Gastroesophageal sphincter (tissue), 4 donors: ENCODE measurements around the gene ATG7. TPM values are rescaled to one million over a fixed set of nuclear protein-coding genes. Genes with fewer than 3 reads are reported as not detected.

Experiments
- ATAC-seq: fragments of 150-250 bp; one replicate; pipeline ENCODE4 v1.9.1; 2016; ENCODE audit warnings: mild to moderate bottlenecking, moderate library complexity
- H3K27ac ChIP-seq, 4 donors: fragments of 200-600 bp; sonication (generic) in 3 of 4; 1 replicate in 3 of 4; 2 replicates in 1 of 4; pipeline ENCODE4 v1.5.1; 2016 to 2019
- H3K27me3 ChIP-seq: fragments of 200-600 bp; sonication (generic); one replicate; pipeline ENCODE4 v1.5.1; 2019
- H3K36me3 ChIP-seq, 2 donors: fragments of 200-600 bp; sonication (generic); one replicate each; pipeline ENCODE4 v1.5.1; 2019; ENCODE audit warnings: control low read depth in 1 of 2
- H3K4me1 ChIP-seq, 3 donors: fragments of 200-600 bp; sonication (generic); 1 replicate in 2 of 3; 2 replicates in 1 of 3; pipeline ENCODE4 v1.5.1; 2016 to 2019; ENCODE audit warnings: control low read depth in 2 of 3
- H3K4me3 ChIP-seq, 2 donors: fragments of 200-600 bp; sonication (generic); one replicate each; pipeline ENCODE4 v1.5.1; 2019; ENCODE audit warnings: mild to moderate bottlenecking in 1 of 2, moderate library complexity in 1 of 2
- H3K9me3 ChIP-seq, 3 donors: fragments of 200-600 bp; sonication (generic); one replicate each; pipeline ENCODE4 v1.5.1; 2017 to 2019; ENCODE audit warnings: control low read depth in 2 of 3
- EP300 ChIP-seq: sonication (generic); formaldehyde crosslinking; IDR thresholded peaks from one replicate; pipeline ENCODE4 v1.6.1; 2017; ENCODE audit warnings: antibody characterized with exemption, mild to moderate bottlenecking
- POLR2A ChIP-seq, 2 donors: fragments of 450-650 bp; IDR thresholded peaks; one replicate each; pipeline ENCODE4 v1.6.1; 2017; ENCODE audit warnings: antibody characterized with exemption in 2 of 2, mild to moderate bottlenecking in 2 of 2, moderate library complexity in 1 of 2
- POLR2AphosphoS5 ChIP-seq: sonication (generic); formaldehyde crosslinking; IDR thresholded peaks from one replicate; pipeline ENCODE4 v1.6.1; 2017; ENCODE audit warnings: antibody characterized with exemption
- WGBS, 2 donors: methylation state at CpG; one replicate each; pipeline ENCODE4 v1.1.5; 2018; ENCODE audit warnings: low coverage in 1 of 2; 5-methylcytosine and 5-hydroxymethylcytosine counted together
- total RNA-seq, 4 donors: library from RNA; depleted of rRNA; stranded (reverse); fragments of >200 nt; gene quantifications; one replicate each; pipeline ENCODE4 v1.1.0, GENCODE V29; 2016
- TF ChIP-seq, protein P1 (sequence below), 4 experiments: fragments of 200-600 bp in 2 of 4; fragments of 450-650 bp in 2 of 4; sonication (generic) in 1 of 4; IDR thresholded peaks; one replicate each; pipeline ENCODE4 v1.5.1; 2017 to 2019; ENCODE audit warnings: antibody characterized with exemption in 4 of 4, mild to moderate bottlenecking in 2 of 4, moderate library complexity in 2 of 4

Gene ATG7
- total RNA-seq, 4 donors from 2014 or later = 28.3 to 64.9 (median 36.5) TPM

DNA sequence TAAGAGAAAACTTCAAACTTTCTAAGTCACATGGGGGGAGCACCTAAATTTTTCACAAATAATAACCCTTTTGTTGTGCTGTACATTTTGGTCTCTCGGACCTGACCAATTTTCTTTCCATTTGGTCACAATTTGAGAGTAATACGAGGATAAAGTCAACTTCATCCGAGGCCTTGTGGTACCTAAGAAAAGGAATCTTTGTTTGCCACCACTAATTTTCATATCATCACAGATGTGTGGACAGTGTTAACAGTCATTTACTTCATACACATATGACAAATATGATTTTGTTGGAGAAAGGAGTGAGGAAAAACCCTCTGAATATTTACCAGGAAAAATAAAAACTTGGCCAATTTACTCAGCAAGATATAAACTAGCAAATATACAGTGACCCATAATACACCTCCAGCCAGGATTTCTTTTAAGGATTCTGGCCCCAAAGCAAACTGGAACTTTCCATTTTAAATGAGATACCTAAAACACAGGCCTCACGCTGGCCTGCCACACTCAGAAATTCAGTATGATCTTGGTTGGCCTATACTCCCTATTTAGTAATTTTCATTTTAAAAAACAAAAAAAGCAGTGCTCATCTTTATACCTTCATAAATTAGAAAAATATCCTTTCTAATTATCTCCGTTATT is 330.8 kb downstream of the ATG7 start:
- peaks cover 33 to 96% (median 48%) of the 10 kb centered on the region in 3 donors for H3K4me1 ChIP-seq
- WGBS, 2 donors = 62 to 81% methylated on average over 5 of the region's 5 CpGs

DNA sequence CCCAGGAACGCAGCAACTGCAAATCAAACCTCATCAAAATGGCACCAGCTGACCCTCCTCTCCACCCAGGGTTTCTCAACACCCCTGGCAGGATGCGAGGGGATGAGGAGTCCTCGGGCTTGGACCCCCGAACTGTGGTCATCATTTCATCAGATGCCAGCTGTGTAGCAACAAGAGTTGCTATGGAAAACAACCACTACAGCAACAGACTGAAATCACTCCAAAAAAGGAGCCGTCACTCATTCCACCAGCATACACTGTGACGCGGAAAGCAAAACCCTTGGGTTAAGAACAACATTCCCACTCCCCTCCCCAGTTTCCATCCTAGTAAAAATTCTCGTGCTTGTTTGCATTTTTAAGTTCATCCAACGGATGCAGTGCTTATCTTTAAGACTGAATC is 331.4 kb downstream of the ATG7 start:
- Histone ChIP-seq H3K36me3 (peaks cover 0 to 4% of the 10 kb centered on the region in 2 donors), H3K4me3 (no peak overlapping the region), H3K9me3 (no peaks in the 10 kb centered on the region), H3K27me3 (no peaks in the 10 kb centered on the region), H3K4me1 (peaks cover 30 to 96% (median 51%) of the 10 kb centered on the region in 3 donors), H3K27ac (peak overlapping the region; percentile 86 to 93 (median 90))
- TF ChIP-seq, protein P1, sequence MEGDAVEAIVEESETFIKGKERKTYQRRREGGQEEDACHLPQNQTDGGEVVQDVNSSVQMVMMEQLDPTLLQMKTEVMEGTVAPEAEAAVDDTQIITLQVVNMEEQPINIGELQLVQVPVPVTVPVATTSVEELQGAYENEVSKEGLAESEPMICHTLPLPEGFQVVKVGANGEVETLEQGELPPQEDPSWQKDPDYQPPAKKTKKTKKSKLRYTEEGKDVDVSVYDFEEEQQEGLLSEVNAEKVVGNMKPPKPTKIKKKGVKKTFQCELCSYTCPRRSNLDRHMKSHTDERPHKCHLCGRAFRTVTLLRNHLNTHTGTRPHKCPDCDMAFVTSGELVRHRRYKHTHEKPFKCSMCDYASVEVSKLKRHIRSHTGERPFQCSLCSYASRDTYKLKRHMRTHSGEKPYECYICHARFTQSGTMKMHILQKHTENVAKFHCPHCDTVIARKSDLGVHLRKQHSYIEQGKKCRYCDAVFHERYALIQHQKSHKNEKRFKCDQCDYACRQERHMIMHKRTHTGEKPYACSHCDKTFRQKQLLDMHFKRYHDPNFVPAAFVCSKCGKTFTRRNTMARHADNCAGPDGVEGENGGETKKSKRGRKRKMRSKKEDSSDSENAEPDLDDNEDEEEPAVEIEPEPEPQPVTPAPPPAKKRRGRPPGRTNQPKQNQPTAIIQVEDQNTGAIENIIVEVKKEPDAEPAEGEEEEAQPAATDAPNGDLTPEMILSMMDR (IDR thresholded peaks at IDR 0.05) = no peak
- TF ChIP-seq POLR2AphosphoS5 = no peak
- no peak for TF ChIP-seq EP300
- no peak for TF ChIP-seq POLR2A (IDR thresholded peaks at IDR 0.05)
- WGBS, 2 donors = 24 to 45% methylated on average over 4 to 6 of the region's 9 CpGs
- peak; percentile 62 for ATAC-seq

More for the DNA sequence above, 330.8 kb downstream of the ATG7 start:
- Histone ChIP-seq H3K9me3 (no peaks in the 10 kb centered on the region), H3K27ac (peak overlapping the region; percentile 86 to 93 (median 90)), H3K27me3 (no peaks in the 10 kb centered on the region), H3K36me3 (peaks cover 0 to 4% of the 10 kb centered on the region in 2 donors), H3K4me3 (no peak overlapping the region)
- TF ChIP-seq POLR2A (IDR thresholded peaks at IDR 0.05) (no peak), EP300 (no peak), POLR2AphosphoS5 (no peak)
- TF ChIP-seq, protein P1 (IDR thresholded peaks at IDR 0.05) = no peak
- no peak for ATAC-seq

DNA sequence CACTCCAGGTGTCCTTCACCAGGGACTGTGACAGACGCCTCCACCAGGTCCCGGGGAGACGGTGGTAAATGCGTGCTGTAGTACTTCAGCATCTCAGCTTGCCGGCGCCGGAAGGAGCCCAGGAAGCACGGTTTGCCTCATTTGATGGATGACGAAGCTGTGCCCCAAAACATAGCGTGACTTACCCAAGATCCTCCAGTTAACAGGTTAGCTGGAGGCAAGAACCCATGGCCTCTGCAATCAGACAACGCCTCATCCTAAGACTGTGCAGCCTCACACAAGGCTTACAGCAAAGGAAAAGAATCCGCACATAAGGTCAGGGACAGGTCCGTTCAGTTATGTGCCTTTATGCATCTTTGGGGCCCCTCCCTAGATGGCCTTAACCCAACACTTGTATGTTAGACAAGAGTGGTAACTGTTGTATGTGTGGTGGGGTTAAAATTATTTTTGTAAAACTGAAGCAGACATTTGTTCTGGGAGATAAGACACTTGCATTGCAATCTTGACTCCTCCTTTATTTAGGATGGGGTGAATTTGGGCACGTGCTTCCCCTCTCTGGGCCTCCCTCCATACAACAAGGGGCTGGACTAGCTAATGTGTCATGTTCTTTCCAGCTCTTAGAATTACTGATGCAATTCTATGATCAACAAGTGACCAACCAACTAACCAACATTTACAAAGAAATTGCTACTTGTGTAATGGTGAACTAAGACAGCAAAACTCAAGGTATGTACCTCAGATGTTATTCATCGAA is 332.1 kb downstream of the ATG7 start:
- Histone ChIP-seq H3K36me3 (peaks cover 0 to 4% of the 10 kb centered on the region in 2 donors), H3K4me3 (no peak overlapping the region), H3K4me1 (peaks cover 28 to 96% (median 53%) of the 10 kb centered on the region in 3 donors), H3K27ac (peak overlapping the region; percentile 86 to 93 (median 90)), H3K9me3 (no peaks in the 10 kb centered on the region), H3K27me3 (no peaks in the 10 kb centered on the region)
- WGBS, 2 donors = 56 to 80% methylated on average over 2 to 4 of the region's 15 CpGs
- peak; percentile 24 for ATAC-seq
- no peak for TF ChIP-seq EP300
- no peak for TF ChIP-seq POLR2A (IDR thresholded peaks at IDR 0.05)
- TF ChIP-seq, protein P1 (IDR thresholded peaks at IDR 0.05) = no peak
- TF ChIP-seq POLR2AphosphoS5 = no peak

DNA sequence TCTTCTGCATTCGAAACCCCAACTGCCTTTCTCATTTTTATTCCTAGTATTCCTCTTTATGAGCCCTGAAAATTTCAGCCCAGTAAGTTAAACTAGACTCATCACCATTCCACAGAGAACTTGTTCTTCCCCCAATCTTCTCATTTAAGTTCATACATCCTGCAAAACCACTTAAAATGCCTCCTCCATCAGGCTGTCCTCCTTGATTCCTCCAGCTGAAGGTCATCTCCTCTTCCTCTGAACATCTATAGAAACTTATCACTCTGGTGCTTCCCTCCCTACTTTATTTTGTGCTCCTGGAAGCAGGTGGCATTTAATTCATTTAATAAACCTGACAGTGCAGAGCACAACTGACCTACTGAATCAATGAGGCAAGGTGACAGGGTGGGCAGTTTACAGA is 333.2 kb downstream of the ATG7 start:
- no peak for TF ChIP-seq POLR2A (IDR thresholded peaks at IDR 0.05)
- TF ChIP-seq, protein P1 (IDR thresholded peaks at IDR 0.05) = no peak
- TF ChIP-seq EP300 = no peak
- no peak for TF ChIP-seq POLR2AphosphoS5
- 100% methylated on average over 1 of the region's 1 CpG; no CpG with 5 or more reads in 1 of the 2 donors for WGBS, 2 donors
- H3K27me3 ChIP-seq = no peaks in the 10 kb centered on the region
- H3K4me3 ChIP-seq = no peak overlapping the region
- H3K27ac ChIP-seq = peak overlapping the region in 3 of 4 donors; percentile 6 to 89 (median 86)
- no peak for ATAC-seq
- no peaks in the 10 kb centered on the region for H3K36me3 ChIP-seq
- H3K9me3 ChIP-seq = no peaks in the 10 kb centered on the region
- peaks cover 21 to 96% (median 45%) of the 10 kb centered on the region in 3 donors for H3K4me1 ChIP-seq
